ENCODE data around the gene BACH2. TPM values are rescaled to one million over a fixed set of nuclear protein-coding genes. Genes with fewer than 3 reads are reported as not detected.
A peak's percentile ranks its signal among the peaks of the same experiment; 100 is the strongest.

The BACH2 gene
- polyA plus RNA-seq, 1 of the 3 experiments (the other 2 are of a cell fraction): 0.46 TPM

DNA sequence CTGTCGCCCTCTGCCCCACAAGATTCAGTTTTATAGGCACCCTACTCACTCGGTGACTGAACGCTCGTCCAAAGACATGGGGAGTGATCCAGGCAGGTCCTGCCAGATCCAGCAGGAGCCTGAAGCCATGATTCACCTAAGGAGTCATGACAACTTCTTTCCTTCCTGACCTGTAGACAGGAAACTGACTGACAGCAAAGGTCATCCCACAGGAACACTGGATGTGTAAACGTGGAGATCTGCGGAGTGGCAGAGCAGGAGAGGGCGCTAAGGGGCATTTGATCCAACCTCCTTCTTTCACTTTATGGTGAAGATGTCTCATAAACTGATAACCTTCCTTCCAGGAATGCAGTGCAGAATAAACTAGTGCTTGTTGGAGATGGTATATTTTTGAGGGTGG, 210.1 kb downstream of the BACH2 start:
- H3K9me3 ChIP-seq: no peaks in the 10 kb centered on the region
- no peaks in the 10 kb centered on the region for H3K36me3 ChIP-seq (replicated peaks in 1 of 2; ENCODE audit: control insufficient read depth in 1 of 2, insufficient read depth in 2 of 2, low read length in 1 of 2)
- no peak for TF ChIP-seq ZBTB33 (IDR thresholded peaks at IDR 0.05; ENCODE audit: borderline replicate concordance, low read depth)
- 0 out of 2 replicates have a peak, but pooled peaks have one; percentile 11 for TF ChIP-seq SMC3 (IDR thresholded peaks at IDR 0.05; ENCODE audit: low read depth, low read length)
- no peak for TF ChIP-seq GATA2 (CRISPR knock-in tag; IDR thresholded peaks at IDR 0.05)
- TF ChIP-seq TEAD4 (IDR thresholded peaks at IDR 0.05; ENCODE audit: borderline replicate concordance, insufficient read depth): no peak
- no peak for TF ChIP-seq RFX5 (IDR thresholded peaks at IDR 0.05; ENCODE audit: low read length)
- TF ChIP-seq FOSL2 (IDR thresholded peaks at IDR 0.05; ENCODE audit: borderline replicate concordance, low read depth): peak; percentile 29; the same call in 1 of the 2 replicates
- no peak for TF ChIP-seq NFIC (IDR thresholded peaks at IDR 0.05; ENCODE audit: borderline replicate concordance)
- peak; percentile 15; the same call in 1 of the 2 replicates for TF ChIP-seq TCF12 (IDR thresholded peaks at IDR 0.05)
- peak; percentile 24; the same call in 1 of the 2 replicates for TF ChIP-seq RAD21 (IDR thresholded peaks at IDR 0.05; ENCODE audit: low read length)
- TF ChIP-seq POLR2AphosphoS5 (IDR thresholded peaks at IDR 0.05; ENCODE audit: low read depth, low read length): no peak
- TF ChIP-seq EZH2phosphoT487 (IDR thresholded peaks at IDR 0.05; ENCODE audit: borderline replicate concordance, low read depth): no peak
- TF ChIP-seq CTCF (IDR thresholded peaks at IDR 0.05): peak; percentile 30; the same call in 1 of the 2 replicates
- TF ChIP-seq, protein P1, sequence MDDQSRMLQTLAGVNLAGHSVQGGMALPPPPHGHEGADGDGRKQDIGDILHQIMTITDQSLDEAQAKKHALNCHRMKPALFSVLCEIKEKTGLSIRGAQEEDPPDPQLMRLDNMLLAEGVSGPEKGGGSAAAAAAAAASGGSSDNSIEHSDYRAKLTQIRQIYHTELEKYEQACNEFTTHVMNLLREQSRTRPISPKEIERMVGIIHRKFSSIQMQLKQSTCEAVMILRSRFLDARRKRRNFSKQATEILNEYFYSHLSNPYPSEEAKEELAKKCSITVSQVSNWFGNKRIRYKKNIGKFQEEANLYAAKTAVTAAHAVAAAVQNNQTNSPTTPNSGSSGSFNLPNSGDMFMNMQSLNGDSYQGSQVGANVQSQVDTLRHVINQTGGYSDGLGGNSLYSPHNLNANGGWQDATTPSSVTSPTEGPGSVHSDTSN (IDR thresholded peaks at IDR 0.05): peak; percentile 63
- TF ChIP-seq CHD2 (IDR thresholded peaks at IDR 0.05; ENCODE audit: low read length, partially characterized antibody): no peak
- DNase-seq: no peak
- ChIA-PET CTCF (no interaction called here), POLR2A (no interaction called here)
- WGBS (ENCODE audit: low lambda C conversion rate): 59% methylated on average over 7 of the region's 7 CpGs
- H3K27ac ChIP-seq (ENCODE audit: low read depth in 2 of 2, low read length in 1 of 2): peak overlapping the region; percentile 63 to 74
- no peaks in the 10 kb centered on the region for H3K79me2 ChIP-seq (ENCODE audit: insufficient read depth)
- H3K9me2 ChIP-seq: no peaks in the 10 kb centered on the region
- H4K20me1 ChIP-seq (ENCODE audit: insufficient read depth): no peaks in the 10 kb centered on the region
- H3K4me3 ChIP-seq (ENCODE audit: low read depth in 2 of 2, low read length in 1 of 2): no peak overlapping the region; a peak in 1 of 4 replicates
- peaks cover 23% of the 10 kb centered on the region in 2 experiments for H3K4me1 ChIP-seq (ENCODE audit: control insufficient read depth in 1 of 2, insufficient read depth in 2 of 2, low read depth in 1 of 2, low read length in 1 of 2)
- peak overlapping the region; percentile 53 for H3K4me2 ChIP-seq
- H2AFZ ChIP-seq (ENCODE audit: low read depth): no peak overlapping the region
- peaks cover 18% of the 10 kb centered on the region for H3F3A ChIP-seq (replicated peaks; ENCODE audit: insufficient read depth)
- peak overlapping the region; percentile 8; the same call in 1 of the 2 replicates for H3K9ac ChIP-seq
- no peaks in the 10 kb centered on the region for H3K27me3 ChIP-seq (ENCODE audit: insufficient read depth)

All from SK-N-SH (cell line).